Measurements from ENCODE around the gene VSTM4.

DNA sequence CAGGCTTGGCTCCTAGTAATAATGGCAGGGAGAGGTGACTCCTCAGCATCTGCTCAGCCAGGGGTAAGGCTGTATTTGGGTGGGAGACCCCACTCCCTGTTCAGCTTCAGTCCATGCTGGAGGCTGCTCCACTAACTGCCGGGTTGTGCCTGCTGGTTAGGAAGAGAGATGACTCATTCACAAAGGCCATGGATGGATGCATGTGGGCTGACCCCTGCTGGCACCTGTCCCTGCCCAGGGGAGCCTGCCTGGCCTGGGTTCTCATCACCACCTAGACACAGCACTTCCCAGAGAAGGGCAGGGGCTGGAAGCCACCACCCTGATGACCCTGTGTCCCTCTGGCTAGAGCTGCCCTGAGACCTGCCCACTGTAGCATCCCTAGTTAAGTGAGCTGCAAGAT, 59.0 kb downstream of the VSTM4 start:
- no peak for TF ChIP-seq EZH2 (IDR thresholded peaks at IDR 0.05; ENCODE audit: borderline replicate concordance, low read depth, low read length, severe bottlenecking)
- TF ChIP-seq, protein P1, sequence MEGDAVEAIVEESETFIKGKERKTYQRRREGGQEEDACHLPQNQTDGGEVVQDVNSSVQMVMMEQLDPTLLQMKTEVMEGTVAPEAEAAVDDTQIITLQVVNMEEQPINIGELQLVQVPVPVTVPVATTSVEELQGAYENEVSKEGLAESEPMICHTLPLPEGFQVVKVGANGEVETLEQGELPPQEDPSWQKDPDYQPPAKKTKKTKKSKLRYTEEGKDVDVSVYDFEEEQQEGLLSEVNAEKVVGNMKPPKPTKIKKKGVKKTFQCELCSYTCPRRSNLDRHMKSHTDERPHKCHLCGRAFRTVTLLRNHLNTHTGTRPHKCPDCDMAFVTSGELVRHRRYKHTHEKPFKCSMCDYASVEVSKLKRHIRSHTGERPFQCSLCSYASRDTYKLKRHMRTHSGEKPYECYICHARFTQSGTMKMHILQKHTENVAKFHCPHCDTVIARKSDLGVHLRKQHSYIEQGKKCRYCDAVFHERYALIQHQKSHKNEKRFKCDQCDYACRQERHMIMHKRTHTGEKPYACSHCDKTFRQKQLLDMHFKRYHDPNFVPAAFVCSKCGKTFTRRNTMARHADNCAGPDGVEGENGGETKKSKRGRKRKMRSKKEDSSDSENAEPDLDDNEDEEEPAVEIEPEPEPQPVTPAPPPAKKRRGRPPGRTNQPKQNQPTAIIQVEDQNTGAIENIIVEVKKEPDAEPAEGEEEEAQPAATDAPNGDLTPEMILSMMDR (IDR thresholded peaks at IDR 0.05; ENCODE audit: borderline replicate concordance, extremely low read depth, low read length, poor library complexity, severe bottlenecking), result no peak

Measured in DND-41 (cell line).